K562 (cell line): Measurements from ENCODE around the gene TTC6. TPM values are rescaled to one million over a fixed set of nuclear protein-coding genes. Genes with fewer than 3 reads are reported as not detected.

Experiments used
- ATAC-seq: fragments of 200-7000 bp; cut with Tn5 transposase; 3 replicates; pipeline ENCODE4 v1.9.1; 2020; ENCODE audit warnings: moderate library complexity
- BruUV-seq: library from RNA; stranded (reverse); fragments of 400-500 nt; replicated peaks from 2 replicates; lab custom pipeline; 2021; lab: Mats Ljungman, UMichigan
- CTCF ChIA-PET: fragments of 300-600 bp; formaldehyde crosslinking; extraction: SDS; loops from one replicate; lab custom pipeline; 2021; ENCODE audit warnings: low intra/inter-chr PET ratio; lab: Yijun Ruan, JAX
- POLR2A ChIA-PET: fragments of 300-600, 350-650 bp; sonication (Branson Sonifier 250); formaldehyde crosslinking; extraction: SDS; loops from one replicate; lab custom pipeline; 2021; ENCODE audit warnings: antibody characterized with exemption, inconsistent platforms; lab: Yijun Ruan, JAX
- DNase-seq, 4 experiments: peaks; one replicate each; pipeline versions ENCODE4 v3.0.0 to v3.0.0-alpha.2; 2011 to 2018; ENCODE audit warnings: low spot score in 3 of 4, mixed read lengths in 3 of 4; ENCODE audit errors: extremely low read depth in 1 of 4
- FAIRE-seq: peaks from 2 replicates; lab custom pipeline; 2011; peaks lifted over from hg19 to GRCh38; lab: Jason Lieb, UNC
- H2AFZ ChIP-seq: 2 replicates; pipeline ENCODE4 v1.6.0; 2011; ENCODE audit warnings: low read depth, low read length, control low read depth, inconsistent platforms
- H3K27ac ChIP-seq: fragments of 200-600 bp; 3 replicates; pipeline ENCODE4 v1.8.0; 2011; ENCODE audit warnings: low read depth, mild to moderate bottlenecking, control low read depth, inconsistent platforms, low read length, moderate library complexity, mixed read lengths; ENCODE audit errors: extremely low read depth
- H3K27me3 ChIP-seq, 2 experiments: fragments of 300-600 bp in 1 of 2; 2 replicates in 1 of 2; 3 replicates in 1 of 2; pipeline versions ENCODE4 v1.6.0 to v1.8.0; 2011; ENCODE audit warnings: inconsistent platforms in 2 of 2, low read length in 2 of 2, mild to moderate bottlenecking in 1 of 2, mixed read lengths in 1 of 2, moderate library complexity in 1 of 2; ENCODE audit not compliant: control insufficient read depth in 2 of 2, insufficient read depth in 2 of 2
- H3K36me3 ChIP-seq: fragments of 300-600 bp; 3 replicates; pipeline ENCODE4 v1.8.0; 2011; ENCODE audit warnings: mild to moderate bottlenecking, low read length, inconsistent platforms; ENCODE audit not compliant: control insufficient read depth, insufficient read depth
- H3K4me1 ChIP-seq, 2 experiments: fragments of 200-600 bp in 1 of 2; replicated peaks in 1 of 2; 2 replicates in 1 of 2; 3 replicates in 1 of 2; pipeline versions ENCODE4 v1.5.1 to v1.8.0; 2011; ENCODE audit warnings: inconsistent platforms in 2 of 2, low read length in 2 of 2, mild to moderate bottlenecking in 1 of 2, mixed read lengths in 1 of 2, moderate library complexity in 1 of 2; ENCODE audit not compliant: control insufficient read depth in 2 of 2, insufficient read depth in 2 of 2
- H3K4me2 ChIP-seq: 2 replicates; pipeline ENCODE4 v1.6.1; 2011; ENCODE audit warnings: low read length, control low read depth, inconsistent platforms, mixed read lengths; ENCODE audit not compliant: insufficient read depth
- H3K4me3 ChIP-seq: fragments of 200-600 bp; sonication (generic), shearing (Covaris generic); 2 replicates; pipeline ENCODE4 v1.5.1; 2016; ENCODE audit warnings: control low read depth, inconsistent platforms
- H3K79me2 ChIP-seq: fragments of 200-600 bp; 3 replicates; pipeline ENCODE4 v1.8.0; 2011; ENCODE audit warnings: low read length, inconsistent platforms; ENCODE audit not compliant: control insufficient read depth, insufficient read depth
- H3K9ac ChIP-seq, 2 experiments: 2 replicates each; pipeline versions ENCODE4 v1.6.0 to v1.6.1; 2011; ENCODE audit warnings: low read depth in 2 of 2, low read length in 2 of 2, control low read depth in 1 of 2, inconsistent platforms in 1 of 2, mild to moderate bottlenecking in 1 of 2, mixed read lengths in 1 of 2; ENCODE audit not compliant: insufficient read depth in 1 of 2
- H3K9me1 ChIP-seq: one replicate; pipeline ENCODE4 v1.6.0; 2011; ENCODE audit warnings: inconsistent platforms, mild to moderate bottlenecking, low read length, moderate library complexity; ENCODE audit not compliant: control insufficient read depth, insufficient read depth
- H3K9me3 ChIP-seq: replicated peaks from 2 replicates; pipeline ENCODE4 v1.5.1; 2011; ENCODE audit warnings: low read depth, low read length, inconsistent platforms; ENCODE audit not compliant: control insufficient read depth, insufficient read depth
- H4K20me1 ChIP-seq: replicated peaks from 2 replicates; pipeline ENCODE4 v1.6.1; 2011; ENCODE audit warnings: low read length, inconsistent platforms, mixed read lengths; ENCODE audit not compliant: control insufficient read depth, insufficient read depth
- RAD21 ChIP-seq, 2 experiments: fragments of 250-450 bp in 1 of 2; fragments of 450-650 bp in 1 of 2; sonication (Bioruptor Pico) in 1 of 2; formaldehyde crosslinking in 1 of 2; IDR thresholded peaks in 1 of 2; conservative IDR thresholded peaks in 1 of 2; 2 replicates each; pipeline versions ENCODE4 v1.4.0 to v1.8.0; 2020 to 2022; ENCODE audit warnings: mild to moderate bottlenecking in 2 of 2, moderate library complexity in 1 of 2
- RBM25 ChIP-seq: fragments of 200-400 bp; formaldehyde crosslinking; IDR thresholded peaks from 2 replicates; pipeline ENCODE4 v1.6.1; 2018; ENCODE audit warnings: low read length, low read depth, moderate library complexity; ENCODE audit not compliant: severe bottlenecking
- WGBS: fragments of 100-300 bp; shearing (Covaris generic); methylation state at CpG from one replicate; pipeline ENCODE4 v1.1.6; 2016; ENCODE audit warnings: low coverage, mixed read lengths; ENCODE audit not compliant: insufficient coverage; ENCODE audit errors: missing lambda C conversion rate; 5-methylcytosine and 5-hydroxymethylcytosine counted together
- in situ Hi-C: fragments of 300-500 bp; cut with MboI; formaldehyde crosslinking; loops from 4 replicates; pipeline ENCODE4 v1.15.0; 2018; ENCODE audit warnings: inconsistent platforms, mixed read lengths
- intact Hi-C: fragments of 100-400 bp; cut with micrococcal nuclease; formaldehyde crosslinking; loops from 2 replicates; pipeline ENCODE4 v1.14.2; 2022
- polyA plus RNA-seq, 8 experiments: library from polyadenylated mRNA; depleted of rRNA in 4 of 8; stranded (reverse) in 5 of 8; unstranded in 3 of 8; fragments of >200 nt; fragmentation: Nextera tagmentation in 2 of 8; fragmentation: Illumina TruSeq in 1 of 8; extraction: Ambion mirVana in 2 of 8; extraction: Trizol in 1 of 8; gene quantifications; 2 replicates each; pipeline versions ENCODE4 v1.2.1 to v1.2.3, GENCODE V29; 2011 to 2014; ENCODE audit warnings: inconsistent platforms in 1 of 8, missing spikeins in 1 of 8
- total RNA-seq, 7 experiments: library from RNA; depleted of rRNA in 6 of 7; stranded (reverse); fragments of >200 nt in 6 of 7; fragmentation: Illumina TruSeq in 2 of 7; extraction: Trizol in 2 of 7; gene quantifications; 2 replicates each; pipeline versions ENCODE4 v1.2.1 to v1.2.3, GENCODE V29; 2011 to 2021; ENCODE audit warnings: low replicate concordance in 1 of 7
- TF ChIP-seq, protein P1 (sequence below): fragments of 250-450 bp; sonication (Bioruptor Pico); IDR thresholded peaks from 2 replicates; pipeline ENCODE4 v1.8.0; 2022; ENCODE audit warnings: moderate library complexity, mild to moderate bottlenecking, inconsistent platforms
- TF ChIP-seq, protein P2 (sequence below): fragments of 250-450 bp; sonication (Bioruptor Pico); IDR thresholded peaks from 2 replicates; pipeline ENCODE4 v1.4.0; 2020; ENCODE audit warnings: mild to moderate bottlenecking, moderate library complexity

TTC6 gene
- total and polyA plus RNA-seq, 9 of the 15 experiments (the other 6 are each of a cell fraction or from before 2014, with no cell fraction given), result 0.04 to 0.23 (median 0.08) TPM; not detected in 5

DNA sequence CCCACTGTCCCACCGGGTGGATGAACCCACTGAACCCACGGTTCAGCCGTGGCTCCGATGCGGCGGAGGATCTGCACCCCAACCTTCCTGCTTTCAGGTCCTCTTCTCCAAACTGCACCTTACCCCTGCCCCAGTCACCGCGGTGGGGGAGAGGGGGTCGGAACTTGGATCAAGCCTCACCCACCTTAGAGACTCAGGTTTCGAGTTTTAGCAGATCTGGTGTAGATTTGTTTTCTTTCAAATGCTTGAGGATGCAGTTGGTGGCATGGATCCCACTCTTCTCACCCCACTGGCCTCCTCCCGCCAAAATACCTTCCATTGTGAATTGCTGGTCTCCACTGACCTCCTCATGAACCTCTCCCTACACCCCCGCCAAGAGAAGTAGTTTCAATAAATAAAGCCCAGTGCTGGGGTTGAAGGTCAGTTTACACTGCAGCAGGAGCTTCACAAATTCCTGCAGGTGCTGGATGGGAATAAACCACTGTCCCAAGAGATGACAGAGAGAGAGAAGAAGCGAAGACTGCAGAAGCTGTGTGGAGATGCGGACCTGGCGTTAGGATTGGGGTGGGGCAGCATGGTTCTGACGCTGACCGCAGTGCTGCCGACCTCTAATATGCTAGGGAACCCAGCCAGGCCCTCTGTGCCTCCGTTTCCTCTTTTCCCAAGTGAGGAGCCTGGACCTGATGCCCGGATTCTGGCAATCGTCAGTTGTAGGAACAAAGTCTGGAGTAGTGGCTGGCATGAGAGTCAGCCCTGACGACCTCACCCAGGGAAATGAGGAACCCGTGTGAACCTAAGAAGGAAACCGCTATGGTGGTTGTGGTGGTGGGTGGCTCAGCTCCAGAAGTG is 7.4 kb downstream of the TTC6 start:
- POLR2A ChIA-PET, result no interaction called here
- H4K20me1 ChIP-seq, result no peaks in the 10 kb centered on the region
- H3K36me3 ChIP-seq, result no peaks in the 10 kb centered on the region
- no peak for DNase-seq
- no peaks in the 10 kb centered on the region; the same call in 1 of the 2 replicates for H3K9me3 ChIP-seq
- BruUV-seq, result no TSS peak
- H3K4me3 ChIP-seq, result no peak overlapping the region
- TF ChIP-seq, protein P1, sequence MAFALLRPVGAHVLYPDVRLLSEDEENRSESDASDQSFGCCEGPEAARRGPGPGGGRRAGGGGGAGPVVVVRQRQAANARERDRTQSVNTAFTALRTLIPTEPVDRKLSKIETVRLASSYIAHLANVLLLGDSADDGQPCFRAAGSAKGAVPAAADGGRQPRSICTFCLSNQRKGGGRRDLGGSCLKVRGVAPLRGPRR (CRISPR knock-in tag), result no peak
- ATAC-seq, result peak; percentile 39; the same call in 1 of the 3 replicates
- no peak overlapping the region for H3K4me2 ChIP-seq
- CTCF ChIA-PET, result no interaction called here
- H3K27ac ChIP-seq, result no peak overlapping the region
- 6% methylated on average over 19 of the region's 24 CpGs for WGBS
- no peaks in the 10 kb centered on the region for H3K79me2 ChIP-seq
- no peak for FAIRE-seq
- peaks cover 12 to 37% of the 10 kb centered on the region in 2 experiments; a peak in 4 of 5 replicates for H3K27me3 ChIP-seq
- no peak overlapping the region for H3K9ac ChIP-seq
- no peak overlapping the region for H2AFZ ChIP-seq
- peaks cover 0 to 9% of the 10 kb centered on the region in 2 experiments; a peak in 2 of 5 replicates for H3K4me1 ChIP-seq
- in situ Hi-C loops, result no loop called here
- H3K9me1 ChIP-seq, result no peaks in the 10 kb centered on the region
- intact Hi-C loops, result no loop called here

DNA sequence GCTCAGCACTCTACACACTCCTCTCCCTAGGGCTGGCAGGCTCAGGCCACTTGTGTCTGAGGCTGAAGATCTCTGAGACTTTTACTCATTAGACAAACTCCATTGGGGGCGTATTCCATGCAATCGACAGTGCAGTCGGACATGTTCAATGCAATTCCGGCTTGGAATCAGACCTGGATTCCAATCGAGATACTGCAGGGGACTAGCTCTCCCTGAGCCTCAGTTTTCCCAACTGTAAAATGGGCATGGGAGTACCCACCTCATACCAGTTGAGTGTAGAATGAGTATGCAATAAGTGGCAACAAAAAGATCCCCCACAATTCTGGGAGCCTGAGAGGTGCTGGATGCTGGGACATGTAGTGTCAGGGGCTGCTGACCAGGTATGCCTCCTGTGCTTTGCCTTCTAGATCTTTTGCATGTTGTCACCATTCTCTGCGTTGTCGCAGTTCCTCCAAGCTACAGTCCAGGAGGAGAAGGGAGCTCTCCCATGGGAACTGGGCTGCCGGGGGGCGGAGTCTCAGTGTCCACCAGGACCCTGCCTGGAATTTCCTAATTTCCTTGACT is 8.3 kb downstream of the TTC6 start:
- no peak overlapping the region for H3K4me3 ChIP-seq
- H3K27ac ChIP-seq, result no peak overlapping the region
- ChIA-PET POLR2A (no interaction called here), CTCF (no interaction called here)
- DNase-seq (no peak), ATAC-seq (no peak), FAIRE-seq (no peak)
- no TSS peak for BruUV-seq
- no peak overlapping the region for H3K4me2 ChIP-seq
- in situ Hi-C loops, result no loop called here
- H2AFZ ChIP-seq, result no peak overlapping the region
- WGBS, result 4% methylated on average over 9 of the region's 9 CpGs
- TF ChIP-seq, protein P2, sequence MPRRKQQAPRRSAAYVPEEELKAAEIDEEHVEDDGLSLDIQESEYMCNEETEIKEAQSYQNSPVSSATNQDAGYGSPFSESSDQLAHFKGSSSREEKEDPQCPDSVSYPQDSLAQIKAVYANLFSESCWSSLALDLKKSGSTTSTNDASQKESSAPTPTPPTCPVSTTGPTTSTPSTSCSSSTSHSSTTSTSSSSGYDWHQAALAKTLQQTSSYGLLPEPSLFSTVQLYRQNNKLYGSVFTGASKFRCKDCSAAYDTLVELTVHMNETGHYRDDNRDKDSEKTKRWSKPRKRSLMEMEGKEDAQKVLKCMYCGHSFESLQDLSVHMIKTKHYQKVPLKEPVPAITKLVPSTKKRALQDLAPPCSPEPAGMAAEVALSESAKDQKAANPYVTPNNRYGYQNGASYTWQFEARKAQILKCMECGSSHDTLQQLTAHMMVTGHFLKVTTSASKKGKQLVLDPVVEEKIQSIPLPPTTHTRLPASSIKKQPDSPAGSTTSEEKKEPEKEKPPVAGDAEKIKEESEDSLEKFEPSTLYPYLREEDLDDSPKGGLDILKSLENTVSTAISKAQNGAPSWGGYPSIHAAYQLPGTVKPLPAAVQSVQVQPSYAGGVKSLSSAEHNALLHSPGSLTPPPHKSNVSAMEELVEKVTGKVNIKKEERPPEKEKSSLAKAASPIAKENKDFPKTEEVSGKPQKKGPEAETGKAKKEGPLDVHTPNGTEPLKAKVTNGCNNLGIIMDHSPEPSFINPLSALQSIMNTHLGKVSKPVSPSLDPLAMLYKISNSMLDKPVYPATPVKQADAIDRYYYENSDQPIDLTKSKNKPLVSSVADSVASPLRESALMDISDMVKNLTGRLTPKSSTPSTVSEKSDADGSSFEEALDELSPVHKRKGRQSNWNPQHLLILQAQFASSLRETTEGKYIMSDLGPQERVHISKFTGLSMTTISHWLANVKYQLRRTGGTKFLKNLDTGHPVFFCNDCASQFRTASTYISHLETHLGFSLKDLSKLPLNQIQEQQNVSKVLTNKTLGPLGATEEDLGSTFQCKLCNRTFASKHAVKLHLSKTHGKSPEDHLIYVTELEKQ, result no peak
- TF ChIP-seq RBM25, result peak; percentile 60
- TF ChIP-seq RAD21 (CRISPR knock-in tag; conservative IDR thresholded peaks at IDR 0.05 in 1 of 2, IDR thresholded peaks at IDR 0.05 in 1 of 2), result no peak
- no peaks in the 10 kb centered on the region for H4K20me1 ChIP-seq
- no peak overlapping the region for H3K9ac ChIP-seq
- peaks cover 12 to 37% of the 10 kb centered on the region in 2 experiments; a peak in 4 of 5 replicates for H3K27me3 ChIP-seq
- H3K9me3 ChIP-seq, result no peaks in the 10 kb centered on the region
- no peaks in the 10 kb centered on the region for H3K9me1 ChIP-seq
- intact Hi-C loops, result no loop called here
- H3K79me2 ChIP-seq, result no peaks in the 10 kb centered on the region
- peaks cover 0 to 9% of the 10 kb centered on the region in 2 experiments; a peak in 2 of 5 replicates for H3K4me1 ChIP-seq
- no peaks in the 10 kb centered on the region for H3K36me3 ChIP-seq
